HG03097 (cell line): ENCODE data around the gene STAB2.

Experiments used
- ATAC-seq: cut with Tn5 transposase; IDR thresholded peaks from one replicate; pipeline ENCODE4 v1.9.1; 2021; ENCODE audit not compliant: unreplicated experiment, low FRiP score

STAB2 gene

GRCh38 chr12:103773109-103773910 is 186.2 kb downstream of the STAB2 start:
- no peak for ATAC-seq

- no peak for ATAC-seq
These were observed 188.0 kb downstream of the STAB2 start for GRCh38 chr12:103774977-103775560.

DNA sequence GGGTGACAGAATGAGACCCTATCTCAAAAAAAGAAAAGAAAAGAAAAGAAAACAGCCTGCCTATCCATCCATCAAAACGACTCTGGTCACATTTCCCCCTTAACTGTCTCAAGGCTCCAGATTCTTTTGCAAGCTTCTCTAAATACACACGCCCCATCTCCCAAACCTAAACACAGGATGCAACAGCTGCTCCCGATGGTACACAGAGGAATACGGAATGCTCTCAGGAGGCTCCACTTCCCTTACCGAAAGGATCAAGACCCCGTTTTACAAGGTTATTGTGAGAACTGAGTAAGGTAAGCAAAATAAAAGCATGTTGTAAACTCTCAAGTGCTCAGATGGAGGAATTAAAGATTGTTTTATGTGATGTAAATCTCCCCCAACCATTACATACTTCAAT is 191.7 kb downstream of the STAB2 start:
- ATAC-seq = no peak

DNA sequence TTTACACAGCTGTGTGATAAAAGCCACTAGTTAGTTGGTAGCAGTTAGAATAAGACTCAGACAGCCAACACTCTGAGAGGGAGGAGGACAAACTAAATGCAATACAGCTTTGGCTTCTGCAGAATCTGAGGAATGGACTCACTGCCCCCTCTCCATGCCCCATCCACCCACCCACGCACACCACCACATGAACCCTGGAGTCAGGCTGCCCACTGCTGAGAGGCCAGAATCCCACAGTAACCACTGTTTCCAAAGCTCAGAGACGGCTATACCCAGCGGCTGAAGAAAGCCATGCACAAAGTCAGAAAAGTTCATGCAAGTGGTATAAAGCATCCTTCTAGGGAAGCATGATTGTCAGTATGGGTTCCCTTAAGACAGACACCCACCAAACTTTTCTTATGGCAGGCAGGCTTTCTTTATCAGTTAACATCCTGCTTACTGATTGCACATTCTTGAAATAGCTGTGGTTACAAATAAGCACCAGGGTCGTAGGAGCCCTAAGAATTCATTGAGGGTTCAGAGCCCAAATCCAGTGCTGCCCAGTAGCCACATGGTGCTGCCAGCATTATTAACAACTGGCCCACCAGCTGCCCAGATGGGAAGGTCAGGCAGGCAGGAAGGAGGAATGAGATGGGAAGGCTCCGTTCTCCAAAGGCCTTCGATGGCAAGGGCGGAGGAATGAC is 192.5 kb downstream of the STAB2 start:
- ATAC-seq = no peak

DNA sequence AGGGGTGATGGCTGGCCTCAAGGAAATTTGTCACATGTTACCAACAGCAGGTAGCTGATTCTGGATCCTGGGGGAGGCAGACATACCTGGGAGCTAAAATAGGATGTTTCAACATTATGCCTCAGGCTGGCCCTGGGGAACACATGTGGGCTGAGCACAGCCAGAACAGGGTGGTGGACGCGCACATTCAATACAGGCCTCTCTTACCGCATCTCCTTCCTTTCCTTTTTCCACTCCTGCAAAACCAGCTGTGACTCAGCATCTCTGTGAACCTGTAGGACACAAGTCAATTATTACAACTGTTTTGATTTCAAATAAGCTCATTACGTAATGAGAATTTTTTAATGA is 193.0 kb downstream of the STAB2 start:
- no peak for ATAC-seq

GRCh38 chr12:103780992-103781391 is 193.9 kb downstream of the STAB2 start:
- ATAC-seq = no peak

- ATAC-seq = no peak
These were observed 195.3 kb downstream of the STAB2 start for GRCh38 chr12:103782399-103782798.

DNA sequence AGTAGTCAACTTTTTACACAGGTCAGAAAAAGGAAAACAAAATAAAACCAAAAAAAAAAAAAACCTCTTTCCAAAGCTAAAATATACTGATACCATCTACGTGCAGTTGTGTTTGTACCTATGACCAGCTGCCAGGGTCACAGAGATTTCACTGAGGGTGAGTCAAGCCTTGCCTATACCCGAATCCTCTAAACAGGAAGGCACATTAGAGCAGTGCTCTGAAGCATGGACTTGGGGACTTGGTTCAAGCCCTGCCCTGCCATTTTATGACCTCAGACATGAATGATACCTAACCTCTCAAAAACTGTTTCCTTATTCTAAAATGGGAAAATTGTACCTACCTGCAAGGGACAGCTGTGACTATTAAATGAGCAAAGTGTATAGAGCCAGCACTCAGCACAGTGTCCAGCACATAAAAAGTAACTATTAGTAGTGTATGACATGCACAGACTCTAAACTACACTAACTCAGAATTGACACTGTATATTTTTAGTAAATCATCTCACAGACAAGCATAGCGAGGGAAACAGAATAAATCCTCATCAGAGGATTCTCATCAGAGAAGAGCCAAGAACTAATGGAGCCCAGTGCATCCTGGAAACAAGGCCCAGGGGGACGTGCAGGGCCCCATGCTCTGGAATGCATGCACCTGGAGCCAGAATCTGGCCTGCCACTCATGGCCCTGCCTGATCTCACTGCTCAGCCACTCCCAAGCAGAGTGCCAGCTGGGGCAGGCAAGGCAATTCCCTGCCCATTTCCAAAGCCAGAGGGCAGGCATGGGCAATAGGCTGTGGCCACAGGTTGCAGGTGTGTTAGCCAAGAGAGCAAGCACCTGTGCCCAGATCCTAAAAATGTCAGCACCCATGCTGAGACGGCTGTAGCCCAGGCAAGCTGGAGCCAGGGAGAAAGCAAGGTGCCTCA is 196.9 kb downstream of the STAB2 start:
- ATAC-seq = no peak

DNA sequence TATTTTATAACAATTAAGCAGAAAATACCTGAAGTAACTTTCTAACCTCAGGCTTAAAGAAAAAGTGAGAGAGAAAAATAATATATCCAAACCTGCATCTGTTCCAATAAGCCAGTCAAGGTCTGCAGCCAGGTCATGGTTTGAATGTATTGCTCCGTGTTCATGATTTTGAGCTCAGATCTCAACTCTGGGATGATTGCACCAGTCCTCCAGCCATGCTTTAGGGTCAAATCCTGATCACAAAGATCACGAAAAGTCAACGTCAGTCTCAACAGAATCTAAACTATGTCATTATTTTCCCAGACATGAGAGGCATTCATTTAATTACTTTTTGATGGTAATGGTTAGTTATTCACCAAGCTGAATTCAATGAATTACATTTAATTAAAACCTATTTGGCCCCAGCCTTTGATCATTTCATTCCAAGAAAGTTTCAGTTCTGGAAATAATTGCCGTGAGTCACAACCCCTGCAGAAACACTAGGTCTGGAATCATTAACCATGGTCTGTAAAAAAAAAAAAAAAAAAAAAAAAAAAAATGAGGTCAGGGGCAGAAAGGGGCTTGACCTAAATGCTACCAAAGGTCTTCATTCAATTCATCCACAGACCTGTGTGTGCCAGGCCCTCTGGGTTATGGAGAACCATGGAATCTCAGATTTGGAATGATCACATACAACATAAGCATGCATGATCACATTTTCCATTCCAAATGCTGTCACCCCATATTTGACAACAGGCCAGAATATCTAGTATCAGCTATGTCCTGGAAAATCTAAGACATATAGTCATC is 198.4 kb downstream of the STAB2 start:
- no peak for ATAC-seq

DNA sequence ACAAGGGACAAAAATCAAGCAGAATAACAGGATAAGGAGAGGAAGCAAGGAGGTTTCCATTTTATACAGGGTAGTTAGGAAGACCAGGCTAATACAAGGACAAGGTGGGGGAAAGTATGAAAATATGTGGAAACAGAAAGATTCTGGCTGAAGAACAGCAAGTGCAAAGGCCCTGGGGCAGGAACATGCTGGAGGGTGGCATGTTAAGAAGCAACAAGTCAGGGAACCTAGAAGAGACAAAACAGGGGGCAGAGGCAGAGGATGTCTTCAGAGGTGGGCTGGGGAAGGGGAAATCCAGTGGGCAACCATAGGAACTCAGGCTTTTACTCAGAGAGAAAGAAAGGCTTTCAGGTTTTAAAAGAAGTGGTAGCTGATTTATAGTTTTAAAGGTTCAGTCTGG is 199.1 kb downstream of the STAB2 start:
- ATAC-seq = no peak

GRCh38 chr12:103791350-103791920 is 204.4 kb downstream of the STAB2 start:
- ATAC-seq = no peak

- ATAC-seq = no peak
These were observed 206.0 kb downstream of the STAB2 start for GRCh38 chr12:103793046-103793445.

GRCh38 chr12:103793512-103794045 is 206.5 kb downstream of the STAB2 start:
- ATAC-seq = no peak

GRCh38 chr12:103794309-103795213 is 207.5 kb downstream of the STAB2 start:
- no peak for ATAC-seq

DNA sequence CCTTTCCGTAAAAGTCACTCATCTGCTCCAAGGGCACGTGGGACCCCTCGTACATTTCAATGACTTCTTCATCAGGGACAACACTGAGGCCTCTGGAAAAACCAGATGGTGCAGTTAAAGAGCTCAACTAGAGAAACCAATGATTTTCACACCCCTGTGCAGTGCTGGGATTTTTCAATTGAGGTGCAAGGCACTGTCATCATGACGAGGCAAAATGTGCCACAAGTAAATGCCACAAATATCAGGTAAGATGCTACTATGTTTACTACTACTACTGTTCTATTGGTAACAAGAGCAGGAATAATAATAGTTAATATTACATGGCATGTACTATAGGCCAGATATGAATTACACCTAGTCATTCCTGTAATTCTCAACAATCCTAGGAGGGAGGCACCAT is 211.5 kb downstream of the STAB2 start:
- no peak for ATAC-seq

DNA sequence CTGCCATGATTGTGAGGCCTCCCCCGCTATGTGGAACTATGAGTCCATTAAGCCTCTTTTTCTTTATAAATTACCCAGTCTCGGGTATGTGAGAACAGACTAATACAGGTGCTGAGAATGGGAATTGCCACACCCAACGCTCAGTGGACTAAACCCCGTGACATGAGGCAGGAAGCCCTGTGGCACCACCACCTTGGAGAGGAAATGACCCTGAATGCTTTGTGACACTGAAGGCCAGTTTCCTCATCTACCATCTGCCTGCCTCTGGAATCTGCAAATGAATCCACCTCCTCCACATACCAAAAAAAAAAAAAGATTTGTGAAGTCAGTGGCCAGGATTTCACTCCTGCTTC is 212.4 kb downstream of the STAB2 start:
- no peak for ATAC-seq

- no peak for ATAC-seq
These were observed 213.0 kb downstream of the STAB2 start for GRCh38 chr12:103799857-103800771.
